Measurements from ENCODE around the gene ANTXR2.

ANTXR2 gene

GRCh38 chr4:80091688-80092087 lies 18.7 kb upstream of the ANTXR2 start:
- DNase-seq, result no peak

- no peak for DNase-seq
Observed at GRCh38 chr4:80091184-80091583, 18.2 kb upstream of the ANTXR2 start.

GRCh38 chr4:80090090-80090489 lies 17.1 kb upstream of the ANTXR2 start:
- DNase-seq, result no peak

GRCh38 chr4:80088471-80088870 lies 15.4 kb upstream of the ANTXR2 start:
- no peak for DNase-seq

GRCh38 chr4:80086296-80086695 lies 13.3 kb upstream of the ANTXR2 start:
- no peak for DNase-seq

GRCh38 chr4:80085081-80085480 lies 12.1 kb upstream of the ANTXR2 start:
- no peak for DNase-seq

GRCh38 chr4:80082693-80083092 lies 9.7 kb upstream of the ANTXR2 start:
- no peak for DNase-seq

GRCh38 chr4:80081566-80081965 lies 8.5 kb upstream of the ANTXR2 start:
- DNase-seq, result no peak

GRCh38 chr4:80079255-80079923 lies 6.4 kb upstream of the ANTXR2 start:
- no peak for DNase-seq

- DNase-seq, result no peak
Observed at GRCh38 chr4:80078346-80079092, 5.5 kb upstream of the ANTXR2 start.

GRCh38 chr4:80077639-80078038 lies 4.6 kb upstream of the ANTXR2 start:
- no peak for DNase-seq

- DNase-seq, result no peak
Observed at GRCh38 chr4:80076681-80077080, 3.7 kb upstream of the ANTXR2 start.

- no peak for DNase-seq
Observed at GRCh38 chr4:80075995-80076675, 3.1 kb upstream of the ANTXR2 start.

- no peak for DNase-seq
Observed at GRCh38 chr4:80074651-80075050, 1.6 kb upstream of the ANTXR2 start.

- DNase-seq, result no peak
Observed at GRCh38 chr4:80074069-80074468, 1.0 kb upstream of the ANTXR2 start.

- DNase-seq, result no peak
Observed at GRCh38 chr4:80073473-80074008, 512 bp upstream of the ANTXR2 start.

- DNase-seq, result peak; percentile 28
Observed at GRCh38 chr4:80072228-80072743, 743 bp downstream of the ANTXR2 start.

- DNase-seq, result no peak
Observed at GRCh38 chr4:80071604-80072227, 1.3 kb downstream of the ANTXR2 start.

GRCh38 chr4:80070880-80071603 lies 2.0 kb downstream of the ANTXR2 start:
- no peak for DNase-seq

GRCh38 chr4:80069837-80070731 lies 2.9 kb downstream of the ANTXR2 start:
- DNase-seq, result no peak

- DNase-seq, result no peak
Observed at GRCh38 chr4:80069108-80069836, 3.8 kb downstream of the ANTXR2 start.

All from NCI-H510A (cell line).